HG03103 (cell line): ENCODE results near the gene HCRTR1.

ENCODE experiments used
- ATAC-seq: cut with Tn5 transposase; IDR thresholded peaks from one replicate; pipeline ENCODE4 v1.9.1; 2021; ENCODE audit warnings: low read depth; ENCODE audit not compliant: unreplicated experiment

HCRTR1 gene

GRCh38 chr1:31664528-31664927 is 47.0 kb downstream of the HCRTR1 start:
- no peak for ATAC-seq

- no peak for ATAC-seq
Measured at GRCh38 chr1:31665234-31665878, 47.9 kb downstream of the HCRTR1 start.

- ATAC-seq = no peak
Measured at GRCh38 chr1:31666263-31666963, 48.9 kb downstream of the HCRTR1 start.

- no peak for ATAC-seq
Measured at GRCh38 chr1:31667065-31667785, 49.7 kb downstream of the HCRTR1 start.

GRCh38 chr1:31668303-31668883 is 50.9 kb downstream of the HCRTR1 start:
- no peak for ATAC-seq

- ATAC-seq = no peak
Measured at GRCh38 chr1:31669433-31669785, 51.9 kb downstream of the HCRTR1 start.

GRCh38 chr1:31669786-31670592 is 52.5 kb downstream of the HCRTR1 start:
- ATAC-seq = no peak

- no peak for ATAC-seq
Measured at GRCh38 chr1:31670593-31670964, 53.1 kb downstream of the HCRTR1 start.

GRCh38 chr1:31671147-31671546 is 53.7 kb downstream of the HCRTR1 start:
- no peak for ATAC-seq

GRCh38 chr1:31671561-31672201 is 54.2 kb downstream of the HCRTR1 start:
- ATAC-seq = no peak

GRCh38 chr1:31672986-31673385 is 55.5 kb downstream of the HCRTR1 start:
- ATAC-seq = no peak

GRCh38 chr1:31673433-31673832 is 55.9 kb downstream of the HCRTR1 start:
- no peak for ATAC-seq

- ATAC-seq = no peak
Measured at GRCh38 chr1:31674626-31675025, 57.1 kb downstream of the HCRTR1 start.

- ATAC-seq = no peak
Measured at GRCh38 chr1:31675161-31675560, 57.7 kb downstream of the HCRTR1 start.

- no peak for ATAC-seq
Measured at GRCh38 chr1:31675756-31676155, 58.3 kb downstream of the HCRTR1 start.
